Fibroblast of villous mesenchyme (primary cell): Measurements from ENCODE around the gene NCBP3. TPM values are rescaled to one million over a fixed set of nuclear protein-coding genes. Genes with fewer than 3 reads are reported as not detected.
"Not testable (repeated sequence)": the region's sequence is repeated elsewhere in the genome, so short reads cannot be mapped to it uniquely, and the experiment has no call there.

ENCODE experiments used
- DNase-seq: peaks from one replicate; pipeline ENCODE4 v3.0.0-alpha.2; 2010; ENCODE audit warnings: low read depth
- H3K4me3 ChIP-seq: 2 replicates; pipeline ENCODE4 v1.5.1; 2011; ENCODE audit warnings: low read depth, mild to moderate bottlenecking, low read length
- total RNA-seq: library from RNA; depleted of rRNA; stranded (reverse); fragments of >200 nt; gene quantifications from 2 replicates; pipeline ENCODE4 v1.2.3, GENCODE V29; 2012
- TF ChIP-seq, protein P1 (sequence below): IDR thresholded peaks from 2 replicates; pipeline ENCODE4 v1.5.1; 2012; ENCODE audit warnings: low read depth, mild to moderate bottlenecking, low read length; ENCODE audit not compliant: insufficient read depth

Gene NCBP3
- total RNA-seq, 1 donor: 26.3 TPM

DNA sequence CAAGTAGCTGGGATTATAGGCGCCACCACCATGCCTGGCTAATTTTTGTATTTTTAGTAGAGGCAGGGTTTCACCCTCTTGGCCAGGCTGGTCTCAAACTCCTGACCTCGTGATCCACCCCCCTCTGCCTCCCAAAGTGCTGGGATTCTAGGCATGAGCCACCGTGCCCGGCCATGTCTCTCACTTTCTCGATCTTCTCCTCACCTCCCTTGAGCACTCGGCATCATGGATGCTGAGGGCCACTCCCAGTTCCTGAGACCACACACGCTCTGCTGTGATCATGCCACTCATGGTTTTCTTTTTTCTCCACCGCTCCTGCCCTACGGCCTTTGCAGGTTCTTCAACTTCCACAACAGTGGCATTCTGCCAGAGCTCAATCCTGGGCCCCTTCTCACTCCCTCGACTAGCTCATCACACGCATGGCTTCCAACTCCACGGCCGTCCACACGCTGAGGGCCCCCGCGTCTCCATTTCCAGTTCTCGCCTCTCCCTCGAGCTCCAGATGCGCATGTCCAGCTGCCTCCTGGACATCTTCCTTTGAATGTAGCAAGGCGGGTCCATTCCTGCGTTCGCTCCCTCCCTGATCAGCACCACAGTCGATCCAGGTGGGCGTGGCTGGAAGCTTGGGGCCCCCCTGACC lies 5.5 kb upstream of the NCBP3 start:
- TF ChIP-seq, protein P1, sequence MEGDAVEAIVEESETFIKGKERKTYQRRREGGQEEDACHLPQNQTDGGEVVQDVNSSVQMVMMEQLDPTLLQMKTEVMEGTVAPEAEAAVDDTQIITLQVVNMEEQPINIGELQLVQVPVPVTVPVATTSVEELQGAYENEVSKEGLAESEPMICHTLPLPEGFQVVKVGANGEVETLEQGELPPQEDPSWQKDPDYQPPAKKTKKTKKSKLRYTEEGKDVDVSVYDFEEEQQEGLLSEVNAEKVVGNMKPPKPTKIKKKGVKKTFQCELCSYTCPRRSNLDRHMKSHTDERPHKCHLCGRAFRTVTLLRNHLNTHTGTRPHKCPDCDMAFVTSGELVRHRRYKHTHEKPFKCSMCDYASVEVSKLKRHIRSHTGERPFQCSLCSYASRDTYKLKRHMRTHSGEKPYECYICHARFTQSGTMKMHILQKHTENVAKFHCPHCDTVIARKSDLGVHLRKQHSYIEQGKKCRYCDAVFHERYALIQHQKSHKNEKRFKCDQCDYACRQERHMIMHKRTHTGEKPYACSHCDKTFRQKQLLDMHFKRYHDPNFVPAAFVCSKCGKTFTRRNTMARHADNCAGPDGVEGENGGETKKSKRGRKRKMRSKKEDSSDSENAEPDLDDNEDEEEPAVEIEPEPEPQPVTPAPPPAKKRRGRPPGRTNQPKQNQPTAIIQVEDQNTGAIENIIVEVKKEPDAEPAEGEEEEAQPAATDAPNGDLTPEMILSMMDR: no peak
- no peak for DNase-seq
- no peak overlapping the region for H3K4me3 ChIP-seq

DNA sequence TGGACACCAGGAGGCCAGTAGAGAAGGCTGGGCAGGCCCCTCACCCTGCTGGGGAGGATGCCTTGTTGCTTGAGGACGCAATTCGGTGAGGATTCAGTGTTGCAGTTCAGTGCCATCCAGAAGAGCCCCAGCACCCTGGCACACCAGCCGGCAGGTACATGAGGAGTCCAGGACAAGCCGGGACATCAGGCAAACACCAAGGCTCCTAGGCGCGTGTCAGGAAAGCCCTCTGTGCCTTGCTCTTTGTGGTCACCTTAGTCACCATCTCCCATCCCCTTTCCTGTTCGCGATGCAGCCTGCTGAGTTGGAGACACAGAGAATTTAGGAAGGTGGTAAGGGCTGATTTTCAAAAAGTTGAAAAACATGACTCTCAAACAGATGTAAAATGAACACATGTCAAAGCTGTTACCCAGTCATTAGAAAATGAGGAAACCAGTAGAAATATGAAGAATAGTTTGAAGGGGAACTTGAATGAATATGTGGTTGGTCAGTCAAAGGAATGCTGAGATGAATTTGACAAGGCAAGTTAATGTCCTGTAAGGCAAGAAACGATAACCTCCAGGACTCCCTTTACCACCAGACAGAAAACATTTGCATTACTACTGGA lies 2.3 kb upstream of the NCBP3 start:
- H3K4me3 ChIP-seq: no peak overlapping the region
- TF ChIP-seq, protein P1: no peak
- DNase-seq: no peak

DNA sequence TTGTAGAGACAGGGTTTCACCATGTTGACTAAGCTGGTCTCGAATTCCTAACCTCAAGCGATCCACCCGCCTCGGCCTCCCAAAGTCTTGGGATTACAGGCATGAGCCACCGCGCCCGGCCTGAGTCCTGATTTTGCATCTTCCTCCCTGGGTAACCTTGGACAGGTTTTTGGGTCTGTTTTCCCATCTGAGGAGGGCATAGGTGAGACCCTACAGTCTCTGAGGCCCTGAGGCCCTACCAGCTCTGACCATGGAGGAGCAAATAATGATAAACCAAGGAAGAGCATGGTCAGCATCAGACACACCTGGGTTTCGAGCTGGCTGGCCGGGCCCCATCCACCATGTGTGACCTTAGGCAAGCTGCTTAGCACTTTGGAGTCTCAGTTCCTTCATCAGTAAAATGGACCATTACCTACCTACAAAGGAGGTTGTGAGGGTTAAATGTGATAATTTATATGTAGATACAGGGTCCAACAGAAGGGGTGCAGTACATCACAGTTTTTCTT lies 1.2 kb upstream of the NCBP3 start:
- H3K4me3 ChIP-seq: no peak overlapping the region
- DNase-seq: no peak
- TF ChIP-seq, protein P1: no peak

DNA sequence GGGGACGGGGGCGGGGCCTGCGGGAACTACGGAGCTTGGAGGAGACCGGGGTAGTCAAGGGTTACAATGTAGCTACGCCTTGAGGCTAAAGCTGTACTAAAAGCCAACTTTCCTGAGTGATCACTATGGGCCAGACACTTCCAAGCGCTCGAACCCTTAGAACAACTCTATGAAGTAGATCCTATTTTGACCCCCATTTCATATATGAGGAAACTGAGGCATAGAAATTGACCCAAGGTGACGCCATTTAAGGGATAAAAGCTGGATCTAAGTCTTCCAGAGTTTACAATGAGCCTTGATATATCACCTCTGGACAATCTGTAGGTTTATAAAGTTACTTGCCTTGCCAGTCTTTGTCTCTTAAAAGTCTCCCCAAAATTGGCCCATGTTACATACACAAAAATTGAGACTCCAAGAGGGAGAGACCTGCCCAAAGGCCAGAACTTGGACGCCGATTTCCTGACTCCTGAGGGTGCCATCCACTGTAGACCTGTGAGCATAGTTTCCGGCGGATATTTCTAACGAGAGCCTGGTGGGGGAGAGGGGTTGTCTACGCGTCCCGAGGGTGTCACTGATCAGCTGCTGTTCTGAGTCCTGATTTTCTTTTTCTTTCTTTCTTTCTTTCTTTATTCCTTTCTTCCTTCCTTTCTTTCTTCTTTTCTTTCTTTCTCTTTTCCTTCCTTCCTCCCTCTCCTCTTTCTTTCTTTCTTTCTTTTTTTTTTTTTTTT lies 555 bp upstream of the NCBP3 start:
- H3K4me3 ChIP-seq: peak overlapping the region; percentile 28
- TF ChIP-seq, protein P1: no peak
- no peak for DNase-seq

DNA sequence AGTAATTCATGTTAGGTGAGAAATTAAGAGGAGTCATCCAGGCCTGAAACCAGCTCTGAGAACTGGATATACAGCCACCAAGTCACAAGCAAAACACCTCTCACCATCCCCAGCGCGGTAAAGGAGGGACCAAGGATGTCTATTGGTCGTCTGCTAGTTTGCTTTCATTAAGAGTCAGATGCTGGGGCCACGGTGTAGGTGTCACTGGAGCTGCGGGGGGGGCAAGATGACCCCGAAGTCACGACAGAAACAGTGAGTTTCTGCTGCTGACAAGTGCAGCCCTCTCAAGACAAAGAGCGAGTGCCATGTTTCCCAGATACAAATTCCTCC lies 790 bp downstream of the NCBP3 start:
- H3K4me3 ChIP-seq: peak overlapping the region; percentile 95
- DNase-seq: no peak
- TF ChIP-seq, protein P1: no peak

DNA sequence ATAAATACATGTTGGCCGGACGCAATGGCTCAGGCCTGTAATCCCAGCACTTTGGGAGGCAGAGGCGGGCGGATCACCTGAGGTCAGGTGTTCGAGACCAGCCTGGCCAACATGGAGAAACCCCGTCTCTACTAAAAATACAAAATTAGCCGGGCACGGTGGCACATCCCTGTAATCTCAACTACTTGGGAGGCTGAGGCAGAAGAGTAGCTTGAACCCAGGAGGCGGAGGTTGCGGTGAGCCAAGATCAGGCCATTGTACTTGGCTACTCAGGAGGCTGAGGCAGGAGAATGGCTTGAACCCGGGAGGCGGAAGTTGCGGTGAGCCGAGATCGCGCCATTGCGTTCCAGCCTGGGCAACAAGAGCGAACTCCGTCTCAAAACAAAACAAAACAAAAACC lies 1.5 kb downstream of the NCBP3 start:
- H3K4me3 ChIP-seq, DNase-seq: not testable (repeated sequence)

DNA sequence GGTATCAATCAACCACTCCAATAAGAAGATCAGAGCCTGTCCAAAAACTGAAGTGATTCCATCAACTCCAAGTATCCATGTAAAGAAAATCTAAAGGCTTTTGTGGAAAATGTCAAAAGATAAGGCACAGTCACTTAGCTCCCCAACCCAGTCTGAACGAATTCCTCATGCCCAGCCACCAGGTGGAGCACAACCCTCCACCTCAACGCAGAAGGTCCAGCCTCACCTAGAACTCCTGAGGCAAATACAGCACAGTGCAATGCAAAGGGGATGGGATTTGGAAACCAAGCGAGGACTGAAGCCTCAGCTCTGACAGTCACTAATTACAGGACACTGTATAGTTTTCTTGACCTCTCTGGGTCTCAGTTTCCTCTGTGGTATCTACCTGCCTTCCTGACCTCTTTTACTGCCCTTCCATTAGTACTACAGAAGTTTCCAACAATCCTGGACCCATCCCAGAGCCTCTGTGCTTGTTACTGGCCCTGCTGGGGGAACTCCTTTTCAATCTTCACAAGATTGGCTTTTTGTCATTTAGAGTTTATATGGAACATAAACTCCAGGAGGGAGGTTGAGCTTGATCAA lies 2.0 kb downstream of the NCBP3 start:
- peak; percentile 16 for DNase-seq
- H3K4me3 ChIP-seq: no peak overlapping the region
- TF ChIP-seq, protein P1: peak; percentile 60
